HepG2 (cell line): Measurements from ENCODE around the gene TADA2A. TPM values are rescaled to one million over a fixed set of nuclear protein-coding genes. Genes with fewer than 3 reads are reported as not detected.

Source experiments
- AHDC1 ChIP-seq: sonication (generic); formaldehyde crosslinking; IDR thresholded peaks from 2 replicates; pipeline ENCODE4 v1.5.1; 2020; ENCODE audit warnings: mild to moderate bottlenecking, missing genetic modification reagents, borderline replicate concordance
- BCL6 ChIP-seq: IDR thresholded peaks from 2 replicates; pipeline ENCODE4 v1.6.1; 2016; ENCODE audit warnings: missing genetic modification reagents, missing compliant biosample characterization
- DMTF1 ChIP-seq: sonication (generic); formaldehyde crosslinking; IDR thresholded peaks from 2 replicates; pipeline ENCODE4 v1.4.0; 2020; ENCODE audit warnings: mild to moderate bottlenecking, missing genetic modification reagents
- FOXP1 ChIP-seq, 2 experiments: fragments of 450-650 bp in 1 of 2; IDR thresholded peaks; 2 replicates each; pipeline ENCODE4 v1.6.1; 2017 to 2018; ENCODE audit warnings: antibody characterized with exemption in 1 of 2
- HMG20B ChIP-seq: conservative IDR thresholded peaks from 2 replicates; pipeline ENCODE4 v1.6.1; 2016; ENCODE audit warnings: missing genetic modification reagents, missing compliant biosample characterization
- KLF12 ChIP-seq: sonication (generic); formaldehyde crosslinking; IDR thresholded peaks from 2 replicates; pipeline ENCODE4 v1.4.0; 2020; ENCODE audit warnings: missing genetic modification reagents, borderline replicate concordance
- MXD3 ChIP-seq: IDR thresholded peaks from 2 replicates; pipeline ENCODE4 v1.6.1; 2016; ENCODE audit warnings: mild to moderate bottlenecking, missing biosample characterization, missing genetic modification reagents
- NCOA2 ChIP-seq: sonication (generic); formaldehyde crosslinking; IDR thresholded peaks from 2 replicates; pipeline ENCODE4 v1.8.0; 2022; ENCODE audit warnings: inconsistent platforms
- NFE2L2 ChIP-seq: fragments of 150-350 bp; IDR thresholded peaks from 2 replicates; pipeline ENCODE4 v1.6.1; 2014; ENCODE audit warnings: low read length
- SOX6 ChIP-seq, 2 experiments: fragments of 450-650 bp in 1 of 2; sonication (generic) in 1 of 2; formaldehyde crosslinking in 1 of 2; IDR thresholded peaks; 2 replicates each; pipeline versions ENCODE4 v1.4.0 to v1.6.1; 2017 to 2020; ENCODE audit warnings: antibody characterized with exemption in 1 of 2, mild to moderate bottlenecking in 1 of 2, missing genetic modification reagents in 1 of 2
- SP1 ChIP-seq, 2 experiments: fragments of 450-650 bp in 1 of 2; sonication (generic) in 1 of 2; formaldehyde crosslinking in 1 of 2; IDR thresholded peaks; 2 replicates each; pipeline versions ENCODE4 v1.4.0 to v1.6.1; 2016 to 2020; ENCODE audit warnings: missing genetic modification reagents in 1 of 2
- ZBTB21 ChIP-seq: sonication (generic); formaldehyde crosslinking; IDR thresholded peaks from 2 replicates; pipeline ENCODE4 v1.4.0; 2020; ENCODE audit warnings: missing genetic modification reagents
- ZFP82 ChIP-seq: sonication (generic); formaldehyde crosslinking; IDR thresholded peaks from 2 replicates; pipeline ENCODE4 v1.5.1; 2020; ENCODE audit warnings: mild to moderate bottlenecking, missing genetic modification reagents, borderline replicate concordance
- ZNF646 ChIP-seq: sonication (generic); formaldehyde crosslinking; IDR thresholded peaks from 2 replicates; pipeline ENCODE4 v1.9.0; 2021; ENCODE audit warnings: mild to moderate bottlenecking, missing genetic modification reagents
- polyA plus RNA-seq, 8 experiments: library from polyadenylated mRNA; depleted of rRNA in 3 of 8; stranded (reverse) in 7 of 8; unstranded in 1 of 8; fragments of >200 nt; fragmentation: Illumina TruSeq in 4 of 8; extraction: Trizol in 4 of 8; gene quantifications; 2 replicates each; pipeline versions ENCODE4 v1.2.1 to v1.2.3, GENCODE V29; 2011 to 2016; ENCODE audit warnings: low read depth in 4 of 8, missing spikeins in 1 of 8, mixed read lengths in 1 of 8; ENCODE audit not compliant: insufficient read depth in 1 of 8
- total RNA-seq, 5 experiments: library from RNA; depleted of rRNA; stranded (reverse); fragments of >200 nt; fragmentation: Illumina TruSeq; extraction: Trizol; gene quantifications; 2 replicates each; pipeline ENCODE4 v1.2.3, GENCODE V29; 2016; ENCODE audit warnings: low read depth in 1 of 5

Gene TADA2A
- total and polyA plus RNA-seq, 2 of the 13 experiments (the other 11 are each of a cell fraction or from before 2014, with no cell fraction given), result 8.0 to 14.0 TPM

- TF ChIP-seq ZNF646 (peak; percentile 48; the same call in 1 of the 2 replicates), SP1 (IDR thresholded peaks at IDR 0.05) (no peak), SP1 (CRISPR knock-in tag; IDR thresholded peaks at IDR 0.05) (no peak), NFE2L2 (peak; percentile 98), HMG20B (CRISPR knock-in tag) (no peak), KLF12 (CRISPR knock-in tag) (no peak), SOX6 (IDR thresholded peaks at IDR 0.05) (no peak), SOX6 (CRISPR knock-in tag; IDR thresholded peaks at IDR 0.05) (peak; percentile 43), DMTF1 (CRISPR knock-in tag) (no peak), BCL6 (peak; percentile 56), FOXP1 (IDR thresholded peaks at IDR 0.05) (peak; percentile 88), FOXP1 (CRISPR knock-in tag; IDR thresholded peaks at IDR 0.05) (peak; percentile 88), MXD3 (CRISPR knock-in tag) (no peak), ZBTB21 (peak; percentile 97), NCOA2 (peak; percentile 76), AHDC1 (CRISPR knock-in tag) (peak; percentile 52; the same call in 1 of the 2 replicates), ZFP82 (CRISPR knock-in tag) (no peak)
Measured at GRCh38 chr17:37488009-37488604, 81.4 kb downstream of the TADA2A start (continued).
